Left lung (tissue), 10 donors: ENCODE data around the gene CASP6. TPM values are rescaled to one million over a fixed set of nuclear protein-coding genes. Genes with fewer than 3 reads are reported as not detected.

Experiments
- ATAC-seq: fragments of 200-7000 bp; cut with Tn5 transposase; one replicate; pipeline ENCODE4 v1.9.1; 2020; ENCODE audit warnings: moderate library complexity
- DNase-seq, 4 donors: peaks; one replicate each; pipeline ENCODE4 v3.0.0-alpha.2; 2013 to 2020
- H3K27ac ChIP-seq, 2 donors: fragments of 200-600 bp; sonication (generic) in 1 of 2; one replicate each; pipeline versions ENCODE4 v1.5.0 to v1.8.0; 2020 to 2021
- H3K27me3 ChIP-seq, 2 donors: fragments of 200-600 bp; sonication (generic) in 1 of 2; one replicate each; pipeline versions ENCODE4 v1.5.0 to v1.8.0; 2020 to 2021
- H3K36me3 ChIP-seq, 2 donors: fragments of 200-600 bp; sonication (generic) in 1 of 2; one replicate each; pipeline versions ENCODE4 v1.5.0 to v1.8.0; 2020 to 2021
- H3K4me1 ChIP-seq, 2 donors: fragments of 200-600 bp; one replicate each; pipeline ENCODE4 v1.8.0; 2021
- H3K4me3 ChIP-seq, 2 donors: fragments of 200-600 bp; sonication (generic) in 1 of 2; one replicate each; pipeline versions ENCODE4 v1.5.0 to v1.8.0; 2020 to 2021; ENCODE audit warnings: mild to moderate bottlenecking in 1 of 2
- H3K9me3 ChIP-seq, 2 donors: fragments of 200-600 bp; sonication (generic) in 1 of 2; one replicate each; pipeline versions ENCODE4 v1.5.0 to v1.8.0; 2020 to 2021
- intact Hi-C, 2 donors: fragments of 100-400 bp; cut with DNase I; formaldehyde crosslinking; loops; one replicate each; pipeline versions ENCODE4 v1.11.2 to v1.14.2; 2022
- polyA plus RNA-seq, 6 donors: library from polyadenylated mRNA; unstranded; fragments of 120-200 nt; gene quantifications; one replicate each; pipeline ENCODE4 v1.2.1, GENCODE V29; 2013; ENCODE audit not compliant: insufficient read length in 6 of 6
- total RNA-seq, 2 donors: library from RNA; stranded (reverse); fragmentation: NEBNext Ultra II Directional; extraction: Animal tissue kit (Norgen Biotek cat#: 25700); gene quantifications; one replicate each; pipeline ENCODE4 v1.2.1, GENCODE V29; 2021
- TF ChIP-seq, protein P1 (sequence below), 2 donors: fragments of 200-600 bp; sonication (generic) in 1 of 2; IDR thresholded peaks; one replicate each; pipeline versions ENCODE4 v1.5.0 to v1.8.0; 2021; ENCODE audit warnings: antibody characterized with exemption in 2 of 2
- donor health status: DM: no; HTN: yes; CAD: no.
- donor health status: DM: no; HTN: no; CAD: no.

CASP6 gene
- total and polyA plus RNA-seq, 8 donors: 15.9 to 53.4 (median 43.6) TPM

DNA sequence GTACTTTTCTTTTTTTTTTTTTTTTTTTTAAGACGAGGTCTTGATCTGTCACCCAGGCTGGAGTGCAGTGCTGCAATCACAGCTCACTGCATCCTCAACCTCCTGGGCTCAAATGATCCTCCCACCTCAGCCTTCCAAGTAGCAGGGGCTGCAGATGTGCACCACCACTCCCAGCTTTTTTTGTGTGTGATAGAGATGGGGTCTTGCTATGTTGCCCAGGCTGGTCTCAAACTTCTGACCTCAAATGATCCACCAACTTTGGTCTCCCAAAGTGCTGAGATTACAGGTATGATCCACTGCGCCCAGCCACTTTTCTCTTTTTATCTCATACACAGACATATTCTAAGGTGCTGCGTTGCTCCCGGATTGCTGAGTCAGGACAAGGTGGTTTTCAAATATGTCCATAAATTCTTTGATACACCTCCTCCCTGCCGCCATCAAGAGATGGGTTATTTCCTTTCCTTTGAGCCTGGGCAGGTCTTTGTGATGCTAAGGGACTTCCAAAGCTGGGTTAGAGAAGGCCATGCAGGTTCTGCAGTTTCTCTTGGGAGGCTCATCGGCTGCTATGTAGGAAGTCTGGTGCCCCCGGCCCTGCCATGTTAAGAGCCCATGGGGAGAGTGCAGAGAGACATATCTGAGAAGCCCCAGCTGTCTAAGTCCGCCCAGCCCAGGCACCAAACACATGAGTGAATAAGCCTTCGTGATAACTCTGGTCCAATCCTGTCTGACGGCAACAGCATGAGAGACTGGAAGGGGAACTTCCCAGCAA lies 35.0 kb upstream of the CASP6 start:
- TF ChIP-seq, protein P1, sequence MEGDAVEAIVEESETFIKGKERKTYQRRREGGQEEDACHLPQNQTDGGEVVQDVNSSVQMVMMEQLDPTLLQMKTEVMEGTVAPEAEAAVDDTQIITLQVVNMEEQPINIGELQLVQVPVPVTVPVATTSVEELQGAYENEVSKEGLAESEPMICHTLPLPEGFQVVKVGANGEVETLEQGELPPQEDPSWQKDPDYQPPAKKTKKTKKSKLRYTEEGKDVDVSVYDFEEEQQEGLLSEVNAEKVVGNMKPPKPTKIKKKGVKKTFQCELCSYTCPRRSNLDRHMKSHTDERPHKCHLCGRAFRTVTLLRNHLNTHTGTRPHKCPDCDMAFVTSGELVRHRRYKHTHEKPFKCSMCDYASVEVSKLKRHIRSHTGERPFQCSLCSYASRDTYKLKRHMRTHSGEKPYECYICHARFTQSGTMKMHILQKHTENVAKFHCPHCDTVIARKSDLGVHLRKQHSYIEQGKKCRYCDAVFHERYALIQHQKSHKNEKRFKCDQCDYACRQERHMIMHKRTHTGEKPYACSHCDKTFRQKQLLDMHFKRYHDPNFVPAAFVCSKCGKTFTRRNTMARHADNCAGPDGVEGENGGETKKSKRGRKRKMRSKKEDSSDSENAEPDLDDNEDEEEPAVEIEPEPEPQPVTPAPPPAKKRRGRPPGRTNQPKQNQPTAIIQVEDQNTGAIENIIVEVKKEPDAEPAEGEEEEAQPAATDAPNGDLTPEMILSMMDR (IDR thresholded peaks at IDR 0.05): no peak
- DNase-seq (no peak), ATAC-seq (no peak)
- H3K27ac ChIP-seq: no peak overlapping the region
- intact Hi-C loops: no loop called here
- no peaks in the 10 kb centered on the region for H3K36me3 ChIP-seq
- no peaks in the 10 kb centered on the region for H3K9me3 ChIP-seq
- no peaks in the 10 kb centered on the region for H3K27me3 ChIP-seq
- no peak overlapping the region for H3K4me3 ChIP-seq
- no peaks in the 10 kb centered on the region for H3K4me1 ChIP-seq

DNA sequence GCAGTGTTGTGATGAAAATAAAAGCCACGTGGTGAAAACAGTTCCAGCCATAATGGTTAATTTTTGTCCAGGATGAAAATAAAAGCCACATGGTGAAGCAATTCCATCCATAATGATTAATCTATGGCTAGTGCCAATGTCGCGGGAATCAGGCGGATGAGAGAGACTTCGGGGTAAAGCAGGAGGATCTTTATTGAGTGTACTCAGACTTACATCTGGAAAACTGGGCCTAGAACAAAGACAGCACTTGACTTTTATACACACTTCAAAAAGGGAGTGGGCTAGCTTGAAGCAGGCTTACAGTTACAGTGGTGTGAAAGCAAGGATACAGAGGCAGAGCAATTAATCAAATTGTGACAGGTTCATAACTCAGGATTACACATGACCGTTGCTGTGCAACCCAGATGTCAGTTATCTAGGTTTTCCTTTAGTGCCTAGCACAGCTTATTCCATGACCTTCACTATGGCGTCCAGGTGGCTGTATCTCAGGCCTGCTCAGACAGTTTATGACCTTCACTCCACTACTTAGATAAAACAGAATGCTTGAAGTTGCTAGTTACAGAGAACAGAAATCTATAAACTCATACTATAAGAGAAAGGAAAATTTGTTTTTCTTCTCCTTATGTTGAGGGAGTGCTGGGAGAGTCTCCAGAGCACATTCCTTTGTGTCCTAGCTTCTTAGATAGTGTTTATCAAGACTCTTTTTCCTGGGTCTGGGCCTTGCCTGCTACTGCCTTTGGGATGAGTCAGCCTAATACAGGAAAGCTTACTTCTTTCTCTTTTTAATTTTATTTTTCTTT lies 32.5 kb upstream of the CASP6 start:
- Histone ChIP-seq H3K27ac (peak overlapping the region; percentile 6 to 27), H3K4me3 (no peak overlapping the region), H3K27me3 (no peaks in the 10 kb centered on the region), H3K4me1 (no peaks in the 10 kb centered on the region), H3K36me3 (no peaks in the 10 kb centered on the region), H3K9me3 (no peaks in the 10 kb centered on the region)
- intact Hi-C loops: no loop called here
- TF ChIP-seq, protein P1 (IDR thresholded peaks at IDR 0.05): no peak
- no peak for DNase-seq
- ATAC-seq: peak; percentile 50

DNA sequence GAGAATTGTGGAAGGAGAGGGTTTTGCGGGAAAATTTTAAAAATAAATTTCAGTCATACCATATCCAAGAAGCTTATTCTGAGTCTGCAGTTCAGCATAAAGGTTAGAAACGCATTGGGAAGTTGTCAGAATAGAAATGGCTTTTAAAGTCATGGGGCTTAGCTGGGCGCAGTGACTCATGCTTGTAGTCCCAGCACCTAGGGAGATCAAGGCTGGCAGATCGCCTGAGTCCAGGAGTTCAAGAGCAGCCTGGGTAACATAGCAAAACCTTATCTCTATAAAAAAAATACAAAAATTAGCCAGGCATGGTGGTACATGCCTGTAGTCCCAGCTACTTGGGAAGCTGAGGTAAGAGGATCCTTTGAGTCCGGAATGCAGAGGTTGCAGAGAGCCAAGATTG lies 30.5 kb upstream of the CASP6 start:
- Histone ChIP-seq H3K27ac (no peak overlapping the region), H3K4me1 (peaks cover 0 to 7% of the 10 kb centered on the region in 2 donors), H3K27me3 (no peaks in the 10 kb centered on the region), H3K4me3 (no peak overlapping the region), H3K9me3 (no peaks in the 10 kb centered on the region), H3K36me3 (no peaks in the 10 kb centered on the region)
- ATAC-seq: no peak
- no peak for DNase-seq
- intact Hi-C loops: no loop called here
- TF ChIP-seq, protein P1 (IDR thresholded peaks at IDR 0.05): no peak

GRCh38 chr4:109730619-109731545 lies 27.6 kb upstream of the CASP6 start:
- Histone ChIP-seq H3K4me1 (peaks cover 0 to 18% of the 10 kb centered on the region in 2 donors), H3K27ac (peak overlapping the region; percentile 72 to 77), H3K9me3 (no peaks in the 10 kb centered on the region), H3K4me3 (peak overlapping the region; percentile 82 to 90), H3K36me3 (no peaks in the 10 kb centered on the region), H3K27me3 (no peaks in the 10 kb centered on the region)
- TF ChIP-seq, protein P1 (IDR thresholded peaks at IDR 0.05): no peak
- intact Hi-C loops: no loop called here
- no peak for DNase-seq
- ATAC-seq: no peak
